GM19452 (cell line): Measurements from ENCODE around the gene HLTF.
"Not testable (repeated sequence)": the region's sequence is repeated elsewhere in the genome, so short reads cannot be mapped to it uniquely, and the experiment has no call there.

Experiments
- ATAC-seq: cut with Tn5 transposase; IDR thresholded peaks from one replicate; pipeline ENCODE4 v1.9.1; 2021; ENCODE audit not compliant: unreplicated experiment

The HLTF gene

DNA sequence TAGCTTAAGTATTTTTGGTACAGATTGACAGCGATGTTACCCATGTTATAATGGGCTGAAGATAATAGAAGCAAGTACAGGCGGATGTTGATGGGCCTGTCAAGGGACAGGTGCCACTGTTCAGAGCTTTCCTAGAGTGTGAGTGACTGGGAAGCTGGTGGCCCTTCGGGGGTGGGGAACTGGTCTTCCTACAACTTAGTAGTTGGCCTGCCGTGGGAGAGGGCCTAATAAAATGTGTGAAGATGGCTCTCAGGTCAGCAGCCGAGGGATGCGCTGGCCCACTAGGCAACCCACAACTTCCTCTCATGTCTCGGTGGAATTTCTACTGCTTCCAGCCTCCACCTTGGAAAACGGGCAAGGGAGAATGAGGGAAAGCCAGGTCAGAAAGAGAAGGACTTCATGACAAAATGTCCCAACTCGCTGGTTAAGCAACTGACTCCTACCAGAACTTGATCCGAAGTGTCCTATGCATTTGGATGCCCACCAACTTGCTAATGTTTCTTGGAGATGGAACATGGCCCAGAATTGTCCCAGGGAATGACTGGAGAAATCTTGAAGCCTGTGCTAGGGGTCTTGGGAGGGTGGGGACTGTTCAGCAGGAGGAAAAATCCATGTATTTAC, 93.6 kb downstream of the HLTF start:
- no peak for ATAC-seq

DNA sequence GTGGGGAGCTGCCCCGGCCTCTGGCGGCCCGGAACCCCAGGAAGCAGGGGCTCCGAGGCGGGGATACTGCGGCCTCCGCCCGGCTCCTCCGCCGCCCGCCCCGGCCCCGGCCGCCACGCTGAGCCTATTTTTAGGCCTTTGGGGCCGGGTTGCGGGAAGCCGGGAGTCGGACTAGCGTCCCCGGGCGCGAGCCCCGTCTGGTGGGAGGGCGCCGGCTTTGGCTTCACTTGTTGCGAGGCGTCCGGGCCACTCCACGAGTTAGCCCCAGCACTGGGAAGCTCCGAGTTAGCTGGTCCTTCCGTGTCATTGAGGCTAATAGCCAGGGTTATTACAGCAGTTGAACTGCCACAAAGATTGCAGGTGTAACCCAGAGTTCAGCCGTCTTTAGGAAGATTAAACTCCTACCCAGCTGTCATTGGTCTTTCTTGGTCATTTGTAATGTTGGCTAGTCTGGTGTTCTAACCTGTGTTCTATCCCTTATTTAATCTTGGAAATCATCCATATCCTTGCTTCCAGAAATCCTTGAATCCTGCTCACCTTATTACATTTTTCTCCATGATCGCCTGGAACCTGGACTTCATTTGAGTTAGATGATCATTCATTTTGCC, 94.2 kb downstream of the HLTF start:
- ATAC-seq: peak; percentile 19

DNA sequence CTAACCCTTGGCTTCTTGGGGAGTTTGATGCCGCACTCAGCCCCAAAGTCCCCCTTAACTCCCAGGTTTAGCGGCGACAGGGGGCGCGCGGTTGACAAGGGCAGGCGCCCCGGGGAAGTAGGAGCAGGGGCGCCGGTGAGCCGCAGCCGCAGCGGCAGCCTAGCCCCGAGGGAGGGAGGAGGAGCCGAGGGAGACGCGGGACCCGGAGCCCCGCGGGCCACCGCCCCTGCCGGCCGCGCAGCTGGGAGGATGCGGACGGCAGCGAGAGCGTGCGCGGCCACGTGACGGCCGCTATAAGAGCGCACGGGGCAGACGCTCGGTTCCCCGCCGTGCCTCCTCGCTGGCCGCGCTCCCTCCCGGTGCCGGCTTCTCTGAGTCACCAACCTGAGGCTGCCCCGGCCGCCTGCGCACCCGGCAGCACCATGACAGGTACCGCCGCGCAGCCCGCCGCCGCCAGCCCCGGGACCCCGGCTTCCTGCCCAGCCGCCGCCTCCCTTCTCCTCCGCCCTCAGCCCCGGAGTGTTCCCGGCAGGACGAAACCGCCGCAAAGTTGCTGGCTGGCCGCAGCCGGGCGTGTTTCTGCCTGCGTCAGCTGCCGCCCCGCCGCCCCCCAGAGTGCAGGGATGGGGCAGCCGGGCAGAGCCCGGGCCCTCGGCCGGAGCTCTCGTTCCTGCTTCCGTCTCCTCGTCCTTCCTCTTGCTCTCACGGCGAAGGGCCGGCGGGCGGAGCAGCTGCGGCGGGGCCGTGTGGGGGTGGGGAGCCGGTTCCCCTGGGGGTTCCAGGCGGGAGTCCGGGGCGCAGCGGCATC, 94.9 kb downstream of the HLTF start, which contains the start of gene GYG1:
Gene GYG1 (plus strand): TSS at position 322 of the 808 bp plus-strand sequence. CDS start 101 bp downstream, at position 423.
- peak; percentile 81 for ATAC-seq

DNA sequence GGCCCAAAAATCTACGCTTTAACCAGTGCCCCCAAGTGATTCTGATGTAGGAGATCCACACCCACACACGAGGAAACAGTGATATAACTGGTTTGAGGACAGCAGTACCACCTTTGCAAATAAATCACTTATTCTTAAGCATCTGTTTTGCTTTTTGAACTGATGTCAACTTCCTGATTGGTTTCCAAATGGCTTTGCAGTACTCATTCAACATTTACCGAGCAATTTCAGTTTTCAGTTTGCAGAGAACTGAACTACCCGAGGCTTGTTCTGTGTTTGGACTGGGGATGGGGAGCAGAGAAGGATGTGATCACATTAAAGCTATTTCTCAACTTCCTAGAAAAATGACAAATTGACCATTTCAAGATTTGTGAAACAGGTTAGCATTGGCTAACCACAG, 96.1 kb downstream of the HLTF start:
- peak; percentile 50 for ATAC-seq

DNA sequence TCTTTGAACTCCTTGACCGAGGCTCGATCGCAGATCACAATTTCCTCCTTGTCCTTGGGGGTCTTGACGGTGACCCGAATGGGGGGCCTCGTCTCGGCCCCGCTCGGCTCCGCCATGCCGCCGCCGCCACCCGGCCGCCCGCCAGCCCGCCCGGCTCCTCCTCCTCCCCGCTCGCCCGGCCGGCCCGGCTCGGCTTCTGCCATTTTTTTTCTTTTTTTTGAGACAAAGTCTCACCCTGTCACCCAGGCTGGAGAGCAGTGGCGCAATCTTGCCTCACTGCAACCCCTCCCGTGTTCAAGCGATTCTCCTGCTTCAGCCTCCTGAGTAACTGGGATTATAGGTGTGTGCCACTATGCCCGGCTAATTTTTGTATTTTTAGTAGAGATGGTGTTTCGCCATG, 98.8 kb downstream of the HLTF start:
- not testable (repeated sequence) for ATAC-seq

DNA sequence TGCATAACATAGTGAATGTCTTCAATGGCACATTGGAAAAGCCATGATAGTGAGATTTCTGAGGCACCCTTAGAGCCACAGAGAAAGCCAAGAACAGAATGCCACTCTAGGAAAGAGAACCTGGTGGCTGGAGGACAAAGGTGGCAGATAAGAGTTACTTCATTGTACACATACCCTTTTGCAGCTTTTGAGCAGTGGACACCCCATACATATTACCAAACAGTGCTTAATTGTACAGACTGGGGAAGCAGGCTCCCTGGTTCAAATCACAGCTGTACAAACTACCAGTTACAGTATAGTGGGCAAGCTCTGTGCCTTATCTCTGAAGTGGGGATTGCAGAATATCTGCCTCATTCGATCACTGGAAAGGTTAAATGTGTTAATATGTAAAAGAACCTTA, 105.1 kb downstream of the HLTF start:
- ATAC-seq: no peak
